GM12878 (cell line): ENCODE results near the gene DMAC1. TPM values are rescaled to one million over a fixed set of nuclear protein-coding genes. Genes with fewer than 3 reads are reported as not detected.

ENCODE experiments used
- ATAC-seq: fragments of 200-7000 bp; cut with Tn5 transposase; 3 replicates; pipeline ENCODE4 v1.9.1; 2020; ENCODE audit warnings: mild to moderate bottlenecking, moderate library complexity
- BruUV-seq: library from RNA; stranded (reverse); fragments of 400-500 nt; replicated peaks from 2 replicates; lab custom pipeline; 2021; lab: Mats Ljungman, UMichigan
- CTCF ChIA-PET: fragments of 300-600 bp; sonication (Branson Sonifier 250); formaldehyde crosslinking; extraction: SDS; loops from one replicate; lab custom pipeline; 2021; ENCODE audit warnings: inconsistent platforms; lab: Yijun Ruan, JAX
- POLR2A ChIA-PET: fragments of 350-600 bp; formaldehyde crosslinking; extraction: SDS; loops from one replicate; lab custom pipeline; 2021; ENCODE audit warnings: inconsistent platforms; lab: Charles Lee
- RAD21 ChIA-PET: fragments of 300-600 bp; sonication (Branson Sonifier 250); formaldehyde crosslinking; loops from one replicate; lab custom pipeline; 2023; ENCODE audit warnings: antibody characterized with exemption; ENCODE audit not compliant: unreplicated experiment; lab: Charles Lee
- SMC1A ChIA-PET: fragments of 300-600 bp; sonication (Branson Sonifier 250); formaldehyde crosslinking; loops from one replicate; lab custom pipeline; 2023; ENCODE audit not compliant: unreplicated experiment, uncharacterized antibody; lab: Charles Lee
- DNase-seq: peaks from one replicate; pipeline ENCODE4 v3.0.0-alpha.2; 2011; ENCODE audit warnings: low read depth, low spot score
- FAIRE-seq: peaks from 3 replicates; lab custom pipeline; 2011; peaks lifted over from hg19 to GRCh38; lab: Jason Lieb, UNC
- H2AFZ ChIP-seq: 2 replicates; pipeline ENCODE4 v1.6.0; 2011; ENCODE audit warnings: low read depth, low read length, control low read depth; ENCODE audit not compliant: control insufficient read depth
- H3K27ac ChIP-seq: 2 replicates; pipeline ENCODE4 v1.5.1; 2011; ENCODE audit warnings: control low read depth; ENCODE audit not compliant: control insufficient read depth, insufficient read depth
- H3K27me3 ChIP-seq, 2 experiments: replicated peaks in 1 of 2; 2 replicates each; pipeline versions ENCODE4 v1.6.0 to v1.6.1; 2011; ENCODE audit warnings: low read length in 1 of 2; ENCODE audit not compliant: control insufficient read depth in 2 of 2, insufficient read depth in 2 of 2
- H3K36me3 ChIP-seq, 2 experiments: 2 replicates each; pipeline ENCODE4 v1.5.1; 2011; ENCODE audit warnings: low read length in 1 of 2; ENCODE audit not compliant: control insufficient read depth in 2 of 2, insufficient read depth in 2 of 2
- H3K4me1 ChIP-seq: 2 replicates; pipeline ENCODE4 v1.6.1; 2011; ENCODE audit warnings: mild to moderate bottlenecking, low read length, moderate library complexity, mixed read lengths; ENCODE audit not compliant: control insufficient read depth, insufficient read depth
- H3K4me2 ChIP-seq: 2 replicates; pipeline ENCODE4 v1.6.0; 2011; ENCODE audit warnings: control low read depth; ENCODE audit not compliant: control insufficient read depth, insufficient read depth
- H3K4me3 ChIP-seq: fragments of 200-600 bp; sonication (generic); 2 replicates; pipeline ENCODE4 v1.5.1; 2016
- H3K79me2 ChIP-seq: 2 replicates; pipeline ENCODE4 v1.6.0; 2011; ENCODE audit warnings: low read length; ENCODE audit not compliant: control insufficient read depth, insufficient read depth
- H3K9ac ChIP-seq: 2 replicates; pipeline ENCODE4 v1.8.0; 2011; ENCODE audit warnings: low read length, control low read depth, mixed read lengths; ENCODE audit not compliant: control insufficient read depth, insufficient read depth
- H3K9me3 ChIP-seq: replicated peaks from 3 replicates; pipeline ENCODE4 v1.5.1; 2011; ENCODE audit warnings: mild to moderate bottlenecking, low read length; ENCODE audit not compliant: control insufficient read depth, insufficient read depth
- H4K20me1 ChIP-seq: 2 replicates; pipeline ENCODE4 v1.6.0; 2011; ENCODE audit not compliant: control insufficient read depth, insufficient read depth
- DPF2 ChIP-seq: fragments of 450-650 bp; IDR thresholded peaks from 2 replicates; pipeline ENCODE4 v1.6.1; 2017; ENCODE audit warnings: mild to moderate bottlenecking
- HDAC6 ChIP-seq: fragments of 200-600 bp; sonication (generic); IDR thresholded peaks from one replicate; pipeline ENCODE4 v1.8.0; 2017; ENCODE audit warnings: antibody characterized with exemption; ENCODE audit not compliant: unreplicated experiment
- JUNB ChIP-seq: IDR thresholded peaks from 2 replicates; pipeline ENCODE4 v1.6.1; 2016; ENCODE audit warnings: antibody characterized with exemption, mild to moderate bottlenecking
- MYC ChIP-seq: IDR thresholded peaks from 2 replicates; pipeline ENCODE4 v1.6.1; 2011; ENCODE audit warnings: mild to moderate bottlenecking, low read length, moderate library complexity, inconsistent platforms; ENCODE audit not compliant: insufficient read depth, insufficient replicate concordance, insufficient read length, severe bottlenecking
- RCOR1 ChIP-seq: conservative IDR thresholded peaks from 2 replicates; pipeline ENCODE4 v1.6.1; 2012; ENCODE audit warnings: low read depth, low read length, improper control_type of control experiment
- RFX5 ChIP-seq: IDR thresholded peaks from 2 replicates; pipeline ENCODE4 v1.6.1; 2011; ENCODE audit warnings: low read depth, low read length, improper control_type of control experiment
- SUPT20H ChIP-seq: IDR thresholded peaks from 2 replicates; pipeline ENCODE4 v1.6.1; 2011; ENCODE audit warnings: low read depth, mild to moderate bottlenecking, low read length, moderate library complexity, borderline replicate concordance; ENCODE audit not compliant: control insufficient read depth
- WRNIP1 ChIP-seq: IDR thresholded peaks from 2 replicates; pipeline ENCODE4 v1.6.1; 2011; ENCODE audit warnings: low read depth, low read length, improper control_type of control experiment, borderline replicate concordance
- ZBED1 ChIP-seq: IDR thresholded peaks from 2 replicates; pipeline ENCODE4 v1.6.1; 2016; ENCODE audit warnings: borderline replicate concordance
- ZNF217 ChIP-seq: fragments of 450-650 bp; IDR thresholded peaks from 2 replicates; pipeline ENCODE4 v1.6.1; 2017; ENCODE audit warnings: antibody characterized with exemption, mild to moderate bottlenecking
- WGBS: methylation state at CpG from one replicate; pipeline ENCODE4 v1.1.6; 2016; ENCODE audit warnings: low lambda C conversion rate; ENCODE audit not compliant: insufficient replicate concordance, insufficient coverage; ENCODE audit errors: missing lambda C conversion rate; 5-methylcytosine and 5-hydroxymethylcytosine counted together
- in situ Hi-C: fragments of 300-500 bp; cut with MboI; formaldehyde crosslinking; loops from 9 replicates; pipeline ENCODE4 v1.14.3; 2018; ENCODE audit warnings: mixed read lengths
- intact Hi-C: fragments of 100-400 bp; cut with micrococcal nuclease; formaldehyde crosslinking; loops from one replicate; pipeline ENCODE4 v1.14.2; 2022; ENCODE audit not compliant: unreplicated experiment
- polyA plus RNA-seq, 11 experiments: library from polyadenylated mRNA; depleted of rRNA in 4 of 11; unstranded in 6 of 11; stranded (reverse) in 5 of 11; fragments of >200 nt; fragmentation: Nextera tagmentation in 4 of 11; fragmentation: Illumina TruSeq in 1 of 11; extraction: Ambion mirVana in 4 of 11; extraction: Trizol in 1 of 11; gene quantifications; 1 replicate in 1 of 11; 2 replicates in 10 of 11; pipeline versions ENCODE4 v1.2.1 to v1.2.3, GENCODE V29; 2011 to 2016; ENCODE audit warnings: inconsistent platforms in 2 of 11, missing spikeins in 2 of 11, low read depth in 1 of 11
- total RNA-seq, 4 experiments: library from RNA; depleted of rRNA in 3 of 4; stranded (reverse); fragments of >200 nt in 3 of 4; fragmentation: Illumina TruSeq in 1 of 4; extraction: Trizol in 1 of 4; gene quantifications; 2 replicates each; pipeline versions ENCODE4 v1.2.1 to v1.2.3, GENCODE V29; 2013 to 2021
- TF ChIP-seq, protein P1 (sequence below): IDR thresholded peaks from 2 replicates; pipeline ENCODE4 v1.6.1; 2011; ENCODE audit warnings: mild to moderate bottlenecking, low read depth, low read length, moderate library complexity; ENCODE audit not compliant: insufficient replicate concordance
- TF ChIP-seq, protein P2 (sequence below): IDR thresholded peaks from 2 replicates; pipeline ENCODE4 v1.6.1; 2011; ENCODE audit warnings: borderline replicate concordance, low read depth, mild to moderate bottlenecking, moderate library complexity, mixed read lengths, low read length; ENCODE audit not compliant: insufficient read depth; ENCODE audit errors: extremely low read length
- TF ChIP-seq, protein P3 (sequence below): IDR thresholded peaks from 2 replicates; pipeline ENCODE4 v1.6.1; 2012; ENCODE audit warnings: low read depth, low read length, improper control_type of control experiment
- TF ChIP-seq, protein P4 (sequence below): fragments of 450-650 bp; IDR thresholded peaks from 2 replicates; pipeline ENCODE4 v1.6.1; 2018; ENCODE audit warnings: borderline replicate concordance, mild to moderate bottlenecking; ENCODE audit not compliant: partially characterized antibody

Gene DMAC1
- total and polyA plus RNA-seq, 10 of the 15 experiments (the other 5 are each of a cell fraction or from before 2014, with no cell fraction given), result 16.0 to 123 (median 44.5) TPM

DNA sequence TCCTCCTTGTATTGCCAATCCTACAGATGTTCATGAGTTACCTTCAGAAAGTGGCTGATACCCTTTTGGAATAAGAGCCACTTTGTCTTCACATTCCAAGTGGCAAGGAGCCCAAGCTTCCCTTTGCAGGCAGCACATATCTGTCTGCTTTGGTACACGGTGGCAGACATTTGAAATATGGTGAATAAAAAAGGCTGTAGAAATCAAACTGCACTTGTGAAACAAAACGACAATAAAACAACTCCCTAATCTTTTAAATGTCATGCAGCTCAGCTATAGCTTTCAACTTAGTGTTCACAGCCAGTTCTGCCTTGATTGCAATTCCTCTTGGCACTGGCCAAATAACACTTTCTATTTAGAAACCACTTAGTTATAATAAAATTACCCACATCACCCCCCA, 35.0 kb upstream of the DMAC1 start (continued):
- TF ChIP-seq, protein P1, sequence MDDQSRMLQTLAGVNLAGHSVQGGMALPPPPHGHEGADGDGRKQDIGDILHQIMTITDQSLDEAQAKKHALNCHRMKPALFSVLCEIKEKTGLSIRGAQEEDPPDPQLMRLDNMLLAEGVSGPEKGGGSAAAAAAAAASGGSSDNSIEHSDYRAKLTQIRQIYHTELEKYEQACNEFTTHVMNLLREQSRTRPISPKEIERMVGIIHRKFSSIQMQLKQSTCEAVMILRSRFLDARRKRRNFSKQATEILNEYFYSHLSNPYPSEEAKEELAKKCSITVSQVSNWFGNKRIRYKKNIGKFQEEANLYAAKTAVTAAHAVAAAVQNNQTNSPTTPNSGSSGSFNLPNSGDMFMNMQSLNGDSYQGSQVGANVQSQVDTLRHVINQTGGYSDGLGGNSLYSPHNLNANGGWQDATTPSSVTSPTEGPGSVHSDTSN, result no peak
- no peak for TF ChIP-seq RFX5
- TF ChIP-seq, protein P2, sequence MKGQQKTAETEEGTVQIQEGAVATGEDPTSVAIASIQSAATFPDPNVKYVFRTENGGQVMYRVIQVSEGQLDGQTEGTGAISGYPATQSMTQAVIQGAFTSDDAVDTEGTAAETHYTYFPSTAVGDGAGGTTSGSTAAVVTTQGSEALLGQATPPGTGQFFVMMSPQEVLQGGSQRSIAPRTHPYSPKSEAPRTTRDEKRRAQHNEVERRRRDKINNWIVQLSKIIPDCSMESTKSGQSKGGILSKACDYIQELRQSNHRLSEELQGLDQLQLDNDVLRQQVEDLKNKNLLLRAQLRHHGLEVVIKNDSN, result no peak

DNA sequence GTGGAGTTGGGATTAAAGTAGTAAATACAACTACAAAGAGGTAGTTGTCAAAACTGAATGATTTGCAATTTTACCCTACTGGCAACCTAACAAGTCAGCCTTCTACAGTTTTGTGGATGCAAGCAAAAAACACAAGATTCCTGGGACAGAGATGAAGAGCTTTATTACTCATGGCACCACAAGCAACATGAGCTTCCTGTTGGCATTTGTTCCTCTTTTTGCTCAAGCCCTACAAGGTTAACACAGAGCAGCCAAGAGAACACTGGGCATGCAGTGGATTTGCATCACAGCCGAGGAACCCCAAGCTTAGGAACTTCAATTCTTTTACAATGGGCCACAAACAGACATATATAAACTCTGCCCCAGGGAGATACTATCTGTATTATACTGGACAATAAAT, 28.8 kb upstream of the DMAC1 start:
- intact Hi-C loops (no loop called here), in situ Hi-C loops (loop anchor here (25.0 kb wide), 1 partner anchor 241 kb away; no protein-coding TSS in a partner anchor)
- BruUV-seq, result no TSS peak
- no peaks in the 10 kb centered on the region for H3K27me3 ChIP-seq
- H3K9me3 ChIP-seq, result no peaks in the 10 kb centered on the region
- no peak overlapping the region for H2AFZ ChIP-seq
- H3K4me3 ChIP-seq, result no peak overlapping the region
- no peak for DNase-seq
- ChIA-PET POLR2A (no interaction called here), RAD21 (no interaction called here), CTCF (no interaction called here), SMC1A (interaction anchor here (0.5 to 0.6 kb wide), 2 partner anchors 9 to 21 kb away, joined by 3 to 4 read pairs; no protein-coding TSS in a partner anchor)
- 0% methylated on average over 1 of the region's 1 CpG for WGBS
- no peak overlapping the region for H3K4me2 ChIP-seq
- H3K79me2 ChIP-seq, result no peaks in the 10 kb centered on the region
- FAIRE-seq, result no peak
- no peak overlapping the region for H3K9ac ChIP-seq
- no peak overlapping the region for H3K27ac ChIP-seq
- H3K36me3 ChIP-seq, result no peaks in the 10 kb centered on the region
- H4K20me1 ChIP-seq, result no peaks in the 10 kb centered on the region
- no peaks in the 10 kb centered on the region for H3K4me1 ChIP-seq
- no peak for ATAC-seq
- TF ChIP-seq HDAC6 (no peak), MYC (no peak), JUNB (no peak), ZBED1 (no peak), RCOR1 (no peak), SUPT20H (no peak), DPF2 (no peak), ZNF217 (no peak), WRNIP1 (no peak)
- TF ChIP-seq, protein P3, sequence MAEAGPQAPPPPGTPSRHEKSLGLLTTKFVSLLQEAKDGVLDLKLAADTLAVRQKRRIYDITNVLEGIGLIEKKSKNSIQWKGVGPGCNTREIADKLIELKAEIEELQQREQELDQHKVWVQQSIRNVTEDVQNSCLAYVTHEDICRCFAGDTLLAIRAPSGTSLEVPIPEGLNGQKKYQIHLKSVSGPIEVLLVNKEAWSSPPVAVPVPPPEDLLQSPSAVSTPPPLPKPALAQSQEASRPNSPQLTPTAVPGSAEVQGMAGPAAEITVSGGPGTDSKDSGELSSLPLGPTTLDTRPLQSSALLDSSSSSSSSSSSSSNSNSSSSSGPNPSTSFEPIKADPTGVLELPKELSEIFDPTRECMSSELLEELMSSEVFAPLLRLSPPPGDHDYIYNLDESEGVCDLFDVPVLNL, result no peak
- TF ChIP-seq, protein P4, sequence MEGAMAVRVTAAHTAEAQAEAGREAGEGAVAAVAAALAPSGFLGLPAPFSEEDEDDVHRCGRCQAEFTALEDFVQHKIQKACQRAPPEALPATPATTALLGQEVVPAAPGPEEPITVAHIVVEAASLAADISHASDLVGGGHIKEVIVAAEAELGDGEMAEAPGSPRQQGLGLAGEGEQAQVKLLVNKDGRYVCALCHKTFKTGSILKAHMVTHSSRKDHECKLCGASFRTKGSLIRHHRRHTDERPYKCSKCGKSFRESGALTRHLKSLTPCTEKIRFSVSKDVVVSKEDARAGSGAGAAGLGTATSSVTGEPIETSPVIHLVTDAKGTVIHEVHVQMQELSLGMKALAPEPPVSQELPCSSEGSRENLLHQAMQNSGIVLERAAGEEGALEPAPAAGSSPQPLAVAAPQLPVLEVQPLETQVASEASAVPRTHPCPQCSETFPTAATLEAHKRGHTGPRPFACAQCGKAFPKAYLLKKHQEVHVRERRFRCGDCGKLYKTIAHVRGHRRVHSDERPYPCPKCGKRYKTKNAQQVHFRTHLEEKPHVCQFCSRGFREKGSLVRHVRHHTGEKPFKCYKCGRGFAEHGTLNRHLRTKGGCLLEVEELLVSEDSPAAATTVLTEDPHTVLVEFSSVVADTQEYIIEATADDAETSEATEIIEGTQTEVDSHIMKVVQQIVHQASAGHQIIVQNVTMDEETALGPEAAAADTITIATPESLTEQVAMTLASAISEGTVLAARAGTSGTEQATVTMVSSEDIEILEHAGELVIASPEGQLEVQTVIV, result no peak
